Panc1 (cell line): Measurements from ENCODE around the gene POLA1. TPM values are rescaled to one million over a fixed set of nuclear protein-coding genes. Genes with fewer than 3 reads are reported as not detected.

Source experiments
- ATAC-seq: fragments of 200-7000 bp; cut with Tn5 transposase; 2 replicates; pipeline ENCODE4 v1.9.1; 2020; ENCODE audit warnings: mild to moderate bottlenecking, moderate library complexity
- BruUV-seq: library from RNA; stranded (reverse); fragments of 400-500 nt; replicated peaks from 2 replicates; lab custom pipeline; 2021; lab: Mats Ljungman, UMichigan
- CTCF ChIA-PET: fragments of 300-600 bp; sonication (Branson Sonifier 250); formaldehyde crosslinking; loops from one replicate; lab custom pipeline; 2022; ENCODE audit warnings: antibody characterized with exemption; lab: Charles Lee
- POLR2A ChIA-PET: fragments of 300-600 bp; sonication (Branson Sonifier 250); formaldehyde crosslinking; loops from one replicate; lab custom pipeline; 2022; ENCODE audit warnings: antibody characterized with exemption; lab: Charles Lee
- DNase-seq: peaks from one replicate; pipeline ENCODE4 v3.0.0-alpha.2; 2010; ENCODE audit warnings: low read depth, low spot score
- H3K27ac ChIP-seq: 2 replicates; pipeline ENCODE4 v1.5.1; 2011; ENCODE audit warnings: mild to moderate bottlenecking, low read length, inconsistent platforms
- H3K27me3 ChIP-seq: fragments of 200-500 bp; sonication (Bioruptor generic); 2 replicates; pipeline ENCODE4 v1.6.0; 2014; ENCODE audit warnings: low read length, inconsistent platforms; ENCODE audit not compliant: control insufficient read depth, insufficient read depth
- H3K36me3 ChIP-seq: fragments of 200-500 bp; sonication (Bioruptor generic); 2 replicates; pipeline ENCODE4 v1.5.1; 2014; ENCODE audit warnings: inconsistent platforms, mild to moderate bottlenecking, low read length, moderate library complexity; ENCODE audit not compliant: control insufficient read depth, insufficient read depth
- H3K4me1 ChIP-seq: 2 replicates; pipeline ENCODE4 v1.5.1; 2011; ENCODE audit warnings: inconsistent platforms, mild to moderate bottlenecking, low read length, moderate library complexity; ENCODE audit not compliant: control insufficient read depth, insufficient read depth
- H3K4me3 ChIP-seq, 2 experiments: 2 replicates each; pipeline ENCODE4 v1.5.1; 2011 to 2012; ENCODE audit warnings: low read depth in 2 of 2, low read length in 2 of 2, mild to moderate bottlenecking in 2 of 2, inconsistent platforms in 1 of 2, moderate library complexity in 1 of 2
- H3K9me3 ChIP-seq: fragments of 200-500 bp; sonication (Bioruptor generic); 2 replicates; pipeline ENCODE4 v1.5.1; 2014; ENCODE audit warnings: low read depth, mild to moderate bottlenecking, inconsistent platforms, low read length, moderate library complexity; ENCODE audit not compliant: control insufficient read depth, insufficient read depth
- CTCF ChIP-seq: fragments of 450-650 bp; IDR thresholded peaks from 2 replicates; pipeline ENCODE4 v1.5.1; 2017; ENCODE audit warnings: mild to moderate bottlenecking
- POLR2AphosphoS5 ChIP-seq: IDR thresholded peaks from 2 replicates; pipeline ENCODE4 v1.6.1; 2012; ENCODE audit warnings: mild to moderate bottlenecking, low read depth, low read length, moderate library complexity
- REST ChIP-seq, 2 experiments: IDR thresholded peaks; 2 replicates each; pipeline ENCODE4 v1.6.1; 2011 to 2012; ENCODE audit warnings: low read depth in 2 of 2, control low read depth in 1 of 2, low read length in 1 of 2, mild to moderate bottlenecking in 1 of 2, moderate library complexity in 1 of 2; ENCODE audit not compliant: insufficient read depth in 1 of 2
- SIN3A ChIP-seq: IDR thresholded peaks from 2 replicates; pipeline ENCODE4 v1.6.1; 2012; ENCODE audit warnings: low read depth, mild to moderate bottlenecking, low read length, moderate library complexity, borderline replicate concordance; ENCODE audit not compliant: insufficient read depth
- TCF7L2 ChIP-seq: IDR thresholded peaks from 2 replicates; pipeline ENCODE4 v1.6.1; 2011; ENCODE audit warnings: mild to moderate bottlenecking, low read depth, low read length, inconsistent platforms
- in situ Hi-C: cut with HindIII; loops from 2 replicates; pipeline ENCODE4 v1.10.0; 2016; ENCODE audit warnings: low sequenced_read_pairs, low pct_unique_long_range_greater_than_20kb
- intact Hi-C: fragments of 100-400 bp; cut with micrococcal nuclease; formaldehyde crosslinking; loops from one replicate; pipeline ENCODE4 v1.10.0; 2022; ENCODE audit not compliant: unreplicated experiment
- total RNA-seq: library from RNA; stranded (reverse); gene quantifications from one replicate; pipeline ENCODE4 v1.2.1, GENCODE V29; 2021; ENCODE audit not compliant: unreplicated experiment

POLA1 gene
- total RNA-seq, 1 experiment from 2014 or later = 10.5 TPM

- ChIA-PET CTCF (no interaction called here), POLR2A (no interaction called here)
- no peak overlapping the region for H3K4me3 ChIP-seq
- no peak for TF ChIP-seq REST (IDR thresholded peaks at IDR 0.05; ENCODE audit: insufficient read depth in 1 of 2, low read depth in 2 of 2, low read length in 1 of 2)
- no peak for TF ChIP-seq CTCF
- no peak for TF ChIP-seq SIN3A
- no peak for TF ChIP-seq POLR2AphosphoS5
- no peak for TF ChIP-seq TCF7L2
- H3K4me1 ChIP-seq = no peaks in the 10 kb centered on the region
- H3K27ac ChIP-seq = no peak overlapping the region
- intact Hi-C loops (no loop called here), in situ Hi-C loops (no loop called here)
- H3K27me3 ChIP-seq = peaks cover 15% of the 10 kb centered on the region
- BruUV-seq = no TSS peak
- H3K36me3 ChIP-seq = no peaks in the 10 kb centered on the region
- H3K9me3 ChIP-seq = no peaks in the 10 kb centered on the region
- DNase-seq = no peak
- no peak for ATAC-seq
Observed at GRCh38 chrX:25018682-25019081, 325.0 kb downstream of the POLA1 start.

GRCh38 chrX:25019707-25020390 is 326.1 kb downstream of the POLA1 start:
- POLR2A ChIA-PET = no interaction called here
- H3K4me3 ChIP-seq = peak overlapping the region in 1 of 2 experiments; percentile 24; a peak in 1 of 4 replicates
- H3K9me3 ChIP-seq = no peaks in the 10 kb centered on the region
- TF ChIP-seq TCF7L2 (no peak), SIN3A (no peak), CTCF (no peak), POLR2AphosphoS5 (no peak), REST (IDR thresholded peaks at IDR 0.05; ENCODE audit: insufficient read depth in 1 of 2, low read depth in 2 of 2, low read length in 1 of 2) (no peak)
- DNase-seq = no peak
- CTCF ChIA-PET = no interaction called here
- intact Hi-C loops = no loop called here
- H3K36me3 ChIP-seq = no peaks in the 10 kb centered on the region
- in situ Hi-C loops = no loop called here
- peaks cover 13% of the 10 kb centered on the region for H3K27me3 ChIP-seq
- no peak for ATAC-seq
- BruUV-seq = no TSS peak
- no peak overlapping the region for H3K27ac ChIP-seq
- no peaks in the 10 kb centered on the region for H3K4me1 ChIP-seq
